Testis (tissue), 2 donors: ENCODE measurements around the gene TRIM32.

Experiments
- POLR2A ChIP-seq: fragments of 450-650 bp; IDR thresholded peaks from one replicate; pipeline ENCODE4 v1.6.1; 2017; ENCODE audit warnings: antibody characterized with exemption, mild to moderate bottlenecking, moderate library complexity
- TF ChIP-seq, protein P1 (sequence below), 3 experiments: fragments of 450-650 bp in 2 of 3; fragments of 200-600 bp in 1 of 3; sonication (generic) in 1 of 3; IDR thresholded peaks; one replicate each; pipeline ENCODE4 v1.5.1; 2016 to 2019; ENCODE audit warnings: antibody characterized with exemption in 3 of 3, mild to moderate bottlenecking in 2 of 3, moderate library complexity in 1 of 3

DNA sequence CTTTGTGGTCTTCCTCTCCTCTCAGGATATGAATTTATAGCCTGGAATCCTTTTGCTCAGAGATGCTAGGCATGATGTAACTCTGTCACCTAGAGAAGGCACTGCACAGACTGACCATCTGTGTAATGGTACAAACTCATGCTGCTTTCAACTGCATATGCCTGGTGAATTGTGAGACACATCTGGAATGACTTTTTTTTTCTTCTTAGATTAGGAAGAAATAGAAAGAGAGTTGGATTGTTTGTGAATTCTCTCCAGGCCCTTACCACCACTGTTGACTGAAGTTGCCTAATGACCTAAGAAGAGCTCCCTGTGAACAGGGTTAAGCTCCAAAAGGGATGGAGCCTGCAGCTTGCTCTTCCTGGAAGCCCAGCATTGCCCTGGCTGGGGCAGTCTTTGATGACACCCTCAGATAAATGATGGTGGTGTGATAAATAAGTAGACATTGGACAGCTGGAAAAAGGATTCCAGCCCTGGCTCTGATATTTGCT is 47.8 kb upstream of the TRIM32 start:
- TF ChIP-seq, protein P1, sequence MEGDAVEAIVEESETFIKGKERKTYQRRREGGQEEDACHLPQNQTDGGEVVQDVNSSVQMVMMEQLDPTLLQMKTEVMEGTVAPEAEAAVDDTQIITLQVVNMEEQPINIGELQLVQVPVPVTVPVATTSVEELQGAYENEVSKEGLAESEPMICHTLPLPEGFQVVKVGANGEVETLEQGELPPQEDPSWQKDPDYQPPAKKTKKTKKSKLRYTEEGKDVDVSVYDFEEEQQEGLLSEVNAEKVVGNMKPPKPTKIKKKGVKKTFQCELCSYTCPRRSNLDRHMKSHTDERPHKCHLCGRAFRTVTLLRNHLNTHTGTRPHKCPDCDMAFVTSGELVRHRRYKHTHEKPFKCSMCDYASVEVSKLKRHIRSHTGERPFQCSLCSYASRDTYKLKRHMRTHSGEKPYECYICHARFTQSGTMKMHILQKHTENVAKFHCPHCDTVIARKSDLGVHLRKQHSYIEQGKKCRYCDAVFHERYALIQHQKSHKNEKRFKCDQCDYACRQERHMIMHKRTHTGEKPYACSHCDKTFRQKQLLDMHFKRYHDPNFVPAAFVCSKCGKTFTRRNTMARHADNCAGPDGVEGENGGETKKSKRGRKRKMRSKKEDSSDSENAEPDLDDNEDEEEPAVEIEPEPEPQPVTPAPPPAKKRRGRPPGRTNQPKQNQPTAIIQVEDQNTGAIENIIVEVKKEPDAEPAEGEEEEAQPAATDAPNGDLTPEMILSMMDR (IDR thresholded peaks at IDR 0.05): no peak
- TF ChIP-seq POLR2A: no peak
